ENCODE data around the gene SH2D5.

SH2D5 gene

GRCh38 chr1:20732588-20733359 lies at the start of gene SH2D5:
TSS of gene SH2D5 (minus strand) at chr1:20732703. CDS start at chr1:20728044, 4,659 bp downstream.
- peak within 1 kb of the TSS; percentile 86 for H3K27ac Mint-ChIP-seq (ENCODE audit: low read depth)
- peaks cover 34% of the 10 kb centered on the region for H3K4me1 Mint-ChIP-seq
- ATAC-seq (replicated peaks; ENCODE audit: extremely low read depth, poor library complexity, severe bottlenecking) = peak; percentile 77
- H3K4me3 Mint-ChIP-seq = peak within 1 kb of the TSS; percentile 85
- H3K36me3 Mint-ChIP-seq (ENCODE audit: insufficient read depth) = no peaks in the 10 kb centered on the region
- H3K9me3 Mint-ChIP-seq = no peaks in the 10 kb centered on the region
- H3K27me3 Mint-ChIP-seq = peaks cover 37% of the 10 kb centered on the region
- DNase-seq (ENCODE audit: low spot score in 2 of 2) = peak in 1 of 2 donors; percentile 51

GRCh38 chr1:20775700-20776099 lies 43.2 kb upstream of the SH2D5 start:
- Mint-ChIP-seq H3K4me1 (peaks cover 25% of the 10 kb centered on the region), H3K27me3 (no peaks in the 10 kb centered on the region), H3K9me3 (no peaks in the 10 kb centered on the region), H3K4me3 (no peak overlapping the region), H3K27ac (ENCODE audit: low read depth) (no peak overlapping the region), H3K36me3 (ENCODE audit: insufficient read depth) (peaks cover 71% of the 10 kb centered on the region)
- DNase-seq (ENCODE audit: low spot score in 2 of 2) = no peak
- ATAC-seq (replicated peaks; ENCODE audit: extremely low read depth, poor library complexity, severe bottlenecking) = no peak

GRCh38 chr1:20771780-20772179 lies 39.3 kb upstream of the SH2D5 start:
- H3K36me3 Mint-ChIP-seq (ENCODE audit: insufficient read depth) = peaks cover 80% of the 10 kb centered on the region
- no peaks in the 10 kb centered on the region for H3K27me3 Mint-ChIP-seq
- no peak overlapping the region for H3K27ac Mint-ChIP-seq (ENCODE audit: low read depth)
- H3K9me3 Mint-ChIP-seq = no peaks in the 10 kb centered on the region
- DNase-seq (ENCODE audit: low spot score in 2 of 2) (no peak), ATAC-seq (replicated peaks; ENCODE audit: extremely low read depth, poor library complexity, severe bottlenecking) (no peak)
- H3K4me1 Mint-ChIP-seq = peaks cover 9% of the 10 kb centered on the region
- H3K4me3 Mint-ChIP-seq = no peak overlapping the region

- H3K27me3 Mint-ChIP-seq = no peaks in the 10 kb centered on the region
- no peak overlapping the region for H3K4me3 Mint-ChIP-seq
- no peak for DNase-seq (ENCODE audit: low spot score in 2 of 2)
- peaks cover 82% of the 10 kb centered on the region for H3K36me3 Mint-ChIP-seq (ENCODE audit: insufficient read depth)
- H3K27ac Mint-ChIP-seq (ENCODE audit: low read depth) = no peak overlapping the region
- no peaks in the 10 kb centered on the region for H3K9me3 Mint-ChIP-seq
- ATAC-seq (replicated peaks; ENCODE audit: extremely low read depth, poor library complexity, severe bottlenecking) = no peak
- H3K4me1 Mint-ChIP-seq = no peaks in the 10 kb centered on the region
Measured at GRCh38 chr1:20770314-20771087, 38.0 kb upstream of the SH2D5 start.

- DNase-seq (ENCODE audit: low spot score in 2 of 2) (no peak), ATAC-seq (replicated peaks; ENCODE audit: extremely low read depth, poor library complexity, severe bottlenecking) (no peak)
- Mint-ChIP-seq H3K9me3 (no peaks in the 10 kb centered on the region), H3K4me3 (no peak overlapping the region), H3K27me3 (no peaks in the 10 kb centered on the region), H3K4me1 (no peaks in the 10 kb centered on the region), H3K36me3 (ENCODE audit: insufficient read depth) (peaks cover 90% of the 10 kb centered on the region), H3K27ac (ENCODE audit: low read depth) (no peak overlapping the region)
Measured at GRCh38 chr1:20767271-20767670, 34.8 kb upstream of the SH2D5 start.

- H3K4me1 Mint-ChIP-seq = no peaks in the 10 kb centered on the region
- H3K27ac Mint-ChIP-seq (ENCODE audit: low read depth) = no peak overlapping the region
- ATAC-seq (replicated peaks; ENCODE audit: extremely low read depth, poor library complexity, severe bottlenecking) (no peak), DNase-seq (ENCODE audit: low spot score in 2 of 2) (no peak)
- no peak overlapping the region for H3K4me3 Mint-ChIP-seq
- H3K9me3 Mint-ChIP-seq = no peaks in the 10 kb centered on the region
- no peaks in the 10 kb centered on the region for H3K27me3 Mint-ChIP-seq
- H3K36me3 Mint-ChIP-seq (ENCODE audit: insufficient read depth) = peaks cover 90% of the 10 kb centered on the region
Measured at GRCh38 chr1:20763417-20763816, 30.9 kb upstream of the SH2D5 start.

GRCh38 chr1:20760322-20760721 lies 27.8 kb upstream of the SH2D5 start:
- no peak overlapping the region for H3K4me3 Mint-ChIP-seq
- ATAC-seq (replicated peaks; ENCODE audit: extremely low read depth, poor library complexity, severe bottlenecking) = no peak
- H3K36me3 Mint-ChIP-seq (ENCODE audit: insufficient read depth) = peaks cover 87% of the 10 kb centered on the region

GRCh38 chr1:20753589-20753988 lies 21.1 kb upstream of the SH2D5 start:
- Mint-ChIP-seq H3K9me3 (no peaks in the 10 kb centered on the region), H3K36me3 (ENCODE audit: insufficient read depth) (peaks cover 59% of the 10 kb centered on the region), H3K4me1 (peaks cover 6% of the 10 kb centered on the region), H3K27me3 (no peaks in the 10 kb centered on the region), H3K4me3 (no peak overlapping the region), H3K27ac (ENCODE audit: low read depth) (peak overlapping the region; percentile 2)
- no peak for ATAC-seq (replicated peaks; ENCODE audit: extremely low read depth, poor library complexity, severe bottlenecking)
- DNase-seq (ENCODE audit: low spot score in 2 of 2) = no peak

More at GRCh38 chr1:20760322-20760721, 27.8 kb upstream of the SH2D5 start:
- Mint-ChIP-seq H3K27me3 (no peaks in the 10 kb centered on the region), H3K9me3 (no peaks in the 10 kb centered on the region), H3K4me1 (no peaks in the 10 kb centered on the region), H3K27ac (ENCODE audit: low read depth) (no peak overlapping the region)
- DNase-seq (ENCODE audit: low spot score in 2 of 2) = no peak

- Mint-ChIP-seq H3K27ac (ENCODE audit: low read depth) (no peak overlapping the region), H3K4me3 (no peak overlapping the region), H3K36me3 (ENCODE audit: insufficient read depth) (peaks cover 61% of the 10 kb centered on the region), H3K4me1 (peaks cover 6% of the 10 kb centered on the region), H3K9me3 (no peaks in the 10 kb centered on the region), H3K27me3 (no peaks in the 10 kb centered on the region)
- no peak for DNase-seq (ENCODE audit: low spot score in 2 of 2)
- ATAC-seq (replicated peaks; ENCODE audit: extremely low read depth, poor library complexity, severe bottlenecking) = no peak
Measured at GRCh38 chr1:20751462-20751990, 19.0 kb upstream of the SH2D5 start.

GRCh38 chr1:20742671-20743070 lies 10.2 kb upstream of the SH2D5 start:
- no peak for DNase-seq (ENCODE audit: low spot score in 2 of 2)
- no peak overlapping the region for H3K4me3 Mint-ChIP-seq
- H3K4me1 Mint-ChIP-seq = no peaks in the 10 kb centered on the region
- peak overlapping the region; percentile 32 for H3K27ac Mint-ChIP-seq (ENCODE audit: low read depth)
- no peaks in the 10 kb centered on the region for H3K9me3 Mint-ChIP-seq
- ATAC-seq (replicated peaks; ENCODE audit: extremely low read depth, poor library complexity, severe bottlenecking) = no peak
- no peaks in the 10 kb centered on the region for H3K27me3 Mint-ChIP-seq
- H3K36me3 Mint-ChIP-seq (ENCODE audit: insufficient read depth) = peaks cover 63% of the 10 kb centered on the region

GRCh38 chr1:20740781-20741180 lies 8.3 kb upstream of the SH2D5 start:
- DNase-seq (ENCODE audit: low spot score in 2 of 2) (no peak), ATAC-seq (replicated peaks; ENCODE audit: extremely low read depth, poor library complexity, severe bottlenecking) (no peak)
- Mint-ChIP-seq H3K9me3 (no peaks in the 10 kb centered on the region), H3K4me3 (no peak overlapping the region), H3K4me1 (no peaks in the 10 kb centered on the region), H3K27me3 (no peaks in the 10 kb centered on the region), H3K27ac (ENCODE audit: low read depth) (no peak overlapping the region), H3K36me3 (ENCODE audit: insufficient read depth) (peaks cover 51% of the 10 kb centered on the region)

GRCh38 chr1:20739225-20739624 lies 6.7 kb upstream of the SH2D5 start:
- H3K36me3 Mint-ChIP-seq (ENCODE audit: insufficient read depth) = peaks cover 37% of the 10 kb centered on the region
- DNase-seq (ENCODE audit: low spot score in 2 of 2) (no peak), ATAC-seq (replicated peaks; ENCODE audit: extremely low read depth, poor library complexity, severe bottlenecking) (no peak)
- H3K27me3 Mint-ChIP-seq = no peaks in the 10 kb centered on the region
- no peaks in the 10 kb centered on the region for H3K9me3 Mint-ChIP-seq
- H3K4me3 Mint-ChIP-seq = no peak overlapping the region
- H3K27ac Mint-ChIP-seq (ENCODE audit: low read depth) = no peak overlapping the region
- H3K4me1 Mint-ChIP-seq = no peaks in the 10 kb centered on the region
